Esophagus (tissue), 2 donors: ENCODE measurements around the gene DNAH8. TPM values are rescaled to one million over a fixed set of nuclear protein-coding genes. Genes with fewer than 3 reads are reported as not detected.
"Not testable (repeated sequence)": the region's sequence is repeated elsewhere in the genome, so short reads cannot be mapped to it uniquely, and the experiment has no call there.

ENCODE experiments used
- H3K27ac ChIP-seq, 2 donors: one replicate each; pipeline ENCODE4 v1.5.1; 2013; ENCODE audit warnings: low read depth in 2 of 2, mild to moderate bottlenecking in 2 of 2, inconsistent platforms in 1 of 2, low read length in 1 of 2, moderate library complexity in 1 of 2
- H3K27me3 ChIP-seq, 2 donors: one replicate each; pipeline ENCODE4 v1.6.1; 2013; ENCODE audit warnings: low read length in 2 of 2, control low read depth in 1 of 2, mild to moderate bottlenecking in 1 of 2; ENCODE audit not compliant: insufficient read depth in 2 of 2, control insufficient read depth in 1 of 2
- H3K36me3 ChIP-seq, 2 donors: one replicate each; pipeline ENCODE4 v1.6.1; 2013; ENCODE audit warnings: low read length in 1 of 2; ENCODE audit not compliant: control insufficient read depth in 2 of 2, insufficient read depth in 2 of 2
- H3K4me1 ChIP-seq, 2 donors: one replicate each; pipeline ENCODE4 v1.6.1; 2013; ENCODE audit warnings: low read length in 1 of 2; ENCODE audit not compliant: control insufficient read depth in 2 of 2, insufficient read depth in 2 of 2
- H3K4me3 ChIP-seq, 2 donors: one replicate each; pipeline ENCODE4 v1.5.1; 2013; ENCODE audit warnings: low read length in 2 of 2, mild to moderate bottlenecking in 2 of 2, low read depth in 1 of 2, moderate library complexity in 1 of 2
- H3K9me3 ChIP-seq, 2 donors: one replicate each; pipeline ENCODE4 v1.6.1; 2013; ENCODE audit warnings: mild to moderate bottlenecking in 2 of 2, low read depth in 1 of 2, low read length in 1 of 2, moderate library complexity in 1 of 2; ENCODE audit not compliant: control insufficient read depth in 2 of 2, insufficient read depth in 1 of 2
- WGBS, 2 donors: extraction: QIAGEN DNeasy Blood & Tissue Kit; methylation state at CpG; one replicate each; pipeline ENCODE4 v1.1.7; 2013; 5-methylcytosine and 5-hydroxymethylcytosine counted together
- polyA plus RNA-seq, 2 donors: library from polyadenylated mRNA; stranded (reverse); fragments of 200-250 nt; gene quantifications; one replicate each; pipeline ENCODE4 v1.2.3, GENCODE V29; 2013
- donor health status: healthy with polysubstance abuse.
- donor health status: Bipolar disorder and iron deficiency.

The DNAH8 gene
- polyA plus RNA-seq, 2 donors = under 0.01 TPM

DNA sequence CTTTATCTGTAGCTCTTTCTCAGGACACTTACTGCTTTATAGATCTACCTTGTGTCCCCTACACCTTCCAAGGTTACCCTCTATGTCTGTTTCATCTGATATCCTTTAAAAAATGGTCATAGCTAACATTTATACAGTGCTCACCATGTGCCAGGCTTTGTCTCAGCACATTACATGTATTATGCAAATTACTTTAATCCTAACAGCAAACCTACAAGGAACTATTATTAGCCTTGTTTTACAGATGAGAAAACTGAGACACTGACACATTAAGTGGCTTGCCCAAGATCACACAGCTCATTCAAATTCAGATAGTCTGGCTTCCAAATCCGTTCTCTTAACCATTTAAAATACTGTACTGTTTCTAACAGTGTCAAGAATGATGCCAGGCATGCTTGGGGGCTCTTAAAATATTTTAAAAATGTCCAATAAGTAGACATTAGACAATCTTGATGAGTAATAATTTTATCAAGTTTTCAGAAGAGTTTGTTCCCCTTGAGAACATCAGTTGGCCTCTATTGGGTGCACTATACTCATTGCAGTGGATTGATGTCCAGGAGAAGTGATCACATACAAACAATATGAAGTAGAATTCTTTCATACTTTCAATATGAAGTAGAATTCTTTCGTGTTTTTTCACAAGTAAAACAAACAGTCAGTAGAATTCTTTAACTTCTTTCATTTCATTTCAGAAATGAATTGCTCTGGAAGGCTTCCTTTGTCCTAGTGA is 69.6 kb downstream of the DNAH8 start:
- Histone ChIP-seq H3K27ac (no peak overlapping the region), H3K27me3 (no peaks in the 10 kb centered on the region), H3K4me1 (no peaks in the 10 kb centered on the region), H3K4me3 (no peak overlapping the region), H3K36me3 (no peaks in the 10 kb centered on the region), H3K9me3 (no peaks in the 10 kb centered on the region)
- 57 to 59% methylated on average over 2 of the region's 2 CpGs for WGBS, 2 donors

- Histone ChIP-seq H3K4me1 (no peaks in the 10 kb centered on the region), H3K9me3 (no peaks in the 10 kb centered on the region), H3K36me3 (no peaks in the 10 kb centered on the region), H3K27ac (no peak overlapping the region), H3K4me3 (no peak overlapping the region), H3K27me3 (no peaks in the 10 kb centered on the region)
- 72% methylated on average over 5 of the region's 5 CpGs for WGBS, 2 donors
Measured at GRCh38 chr6:38786486-38786885, 71.4 kb downstream of the DNAH8 start.

GRCh38 chr6:38789256-38789655 is 74.1 kb downstream of the DNAH8 start:
- Histone ChIP-seq H3K27ac (no peak overlapping the region), H3K27me3 (no peaks in the 10 kb centered on the region), H3K9me3 (no peaks in the 10 kb centered on the region), H3K36me3 (no peaks in the 10 kb centered on the region), H3K4me3 (no peak overlapping the region), H3K4me1 (no peaks in the 10 kb centered on the region)
- WGBS, 2 donors = 39 to 45% methylated on average over 2 of the region's 2 CpGs

GRCh38 chr6:38792356-38792755 is 77.2 kb downstream of the DNAH8 start:
- Histone ChIP-seq H3K4me1 (no peaks in the 10 kb centered on the region), H3K27me3 (no peaks in the 10 kb centered on the region), H3K36me3 (no peaks in the 10 kb centered on the region), H3K9me3 (no peaks in the 10 kb centered on the region), H3K4me3 (no peak overlapping the region), H3K27ac (peak overlapping the region; percentile 48 to 59)
- WGBS, 2 donors = 60 to 70% methylated on average over 2 of the region's 2 CpGs

DNA sequence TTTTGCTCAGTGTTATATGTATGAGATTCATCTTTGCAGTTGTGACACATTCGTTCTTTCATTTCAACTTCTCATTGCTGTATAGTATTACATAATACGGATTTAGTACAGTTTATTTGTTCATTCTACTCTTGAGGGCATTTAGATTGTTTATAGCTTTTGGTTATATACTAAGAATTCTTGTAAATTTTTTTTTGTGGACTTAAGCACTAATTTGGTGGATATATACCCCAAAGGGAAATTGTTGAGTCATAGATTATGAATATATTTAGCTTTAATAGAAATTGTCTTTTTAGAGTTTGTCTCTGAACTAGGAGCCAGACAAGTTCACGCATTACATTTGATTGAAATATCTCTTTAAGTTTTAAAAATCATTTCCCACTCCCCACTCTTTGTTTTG is 79.6 kb downstream of the DNAH8 start:
- WGBS, 2 donors = 51 to 73% methylated on average over 3 of the region's 3 CpGs
- H3K4me1 ChIP-seq = no peaks in the 10 kb centered on the region
- H3K36me3 ChIP-seq = no peaks in the 10 kb centered on the region
- no peaks in the 10 kb centered on the region for H3K9me3 ChIP-seq
- no peak overlapping the region for H3K4me3 ChIP-seq
- no peak overlapping the region for H3K27ac ChIP-seq
- H3K27me3 ChIP-seq = no peaks in the 10 kb centered on the region

GRCh38 chr6:38796006-38796405 is 80.9 kb downstream of the DNAH8 start:
- H3K27ac ChIP-seq = no peak overlapping the region
- no peaks in the 10 kb centered on the region for H3K36me3 ChIP-seq
- H3K4me3 ChIP-seq = no peak overlapping the region
- no peaks in the 10 kb centered on the region for H3K9me3 ChIP-seq
- WGBS, 2 donors = 55 to 61% methylated on average over 3 of the region's 3 CpGs
- no peaks in the 10 kb centered on the region for H3K27me3 ChIP-seq
- H3K4me1 ChIP-seq = no peaks in the 10 kb centered on the region

GRCh38 chr6:38796437-38796836 is 81.3 kb downstream of the DNAH8 start:
- not testable (repeated sequence) for H3K27ac ChIP-seq, H3K36me3 ChIP-seq, H3K27me3 ChIP-seq, H3K4me3 ChIP-seq, H3K9me3 ChIP-seq, H3K4me1 ChIP-seq
- WGBS, 2 donors = 55 to 68% methylated on average over 9 of the region's 9 CpGs

- Histone ChIP-seq H3K4me3 (no peak overlapping the region), H3K4me1 (no peaks in the 10 kb centered on the region), H3K27me3 (peaks cover 0 to 5% of the 10 kb centered on the region in 2 donors), H3K36me3 (no peaks in the 10 kb centered on the region), H3K27ac (no peak overlapping the region), H3K9me3 (no peaks in the 10 kb centered on the region)
- WGBS, 2 donors = 53 to 57% methylated on average over 6 of the region's 6 CpGs
Measured at GRCh38 chr6:38796850-38797249, 81.7 kb downstream of the DNAH8 start.

GRCh38 chr6:38797391-38797790 is 82.3 kb downstream of the DNAH8 start:
- Histone ChIP-seq H3K4me3 (no peak overlapping the region), H3K36me3 (no peaks in the 10 kb centered on the region), H3K27me3 (peaks cover 0 to 5% of the 10 kb centered on the region in 2 donors), H3K27ac (no peak overlapping the region), H3K4me1 (no peaks in the 10 kb centered on the region), H3K9me3 (no peaks in the 10 kb centered on the region)
- 50 to 53% methylated on average over 4 of the region's 4 CpGs for WGBS, 2 donors

DNA sequence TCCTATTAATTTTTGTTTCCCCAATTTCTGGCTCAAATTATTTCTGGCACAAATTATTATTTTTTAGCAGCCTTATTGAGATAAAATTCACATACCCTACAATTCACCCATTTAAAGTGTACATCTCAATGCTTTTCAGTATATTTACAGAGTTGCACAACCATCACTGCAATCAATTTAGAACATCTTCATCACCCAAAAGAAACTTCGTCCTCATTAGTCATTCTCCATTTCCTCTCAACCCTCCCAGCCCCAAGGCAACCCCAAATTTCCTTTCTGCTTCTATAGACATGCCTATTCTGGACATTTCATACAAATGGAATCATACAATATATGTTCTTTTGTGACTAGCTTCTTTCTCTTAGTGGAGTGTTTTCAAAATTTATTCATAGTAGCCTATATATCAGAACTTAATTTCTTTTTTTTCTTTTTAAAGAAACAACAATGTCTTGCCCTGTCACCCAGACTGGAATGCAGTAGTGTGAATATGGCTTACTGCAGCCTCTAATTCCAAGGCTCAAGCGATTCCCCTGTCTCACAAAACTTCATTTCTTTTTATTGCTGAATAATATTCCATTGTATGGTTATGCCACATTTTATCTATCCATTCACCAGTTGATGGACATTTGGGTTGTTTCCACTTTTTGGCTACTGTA is 84.5 kb downstream of the DNAH8 start:
- Histone ChIP-seq H3K9me3 (no peaks in the 10 kb centered on the region), H3K4me3 (no peak overlapping the region), H3K4me1 (no peaks in the 10 kb centered on the region), H3K36me3 (no peaks in the 10 kb centered on the region), H3K27ac (no peak overlapping the region), H3K27me3 (peaks cover 0 to 5% of the 10 kb centered on the region in 2 donors)
- whole genome bisulfite sequencing, 2 donors = 54 to 58% methylated on average over 2 of the region's 2 CpGs
